Testis (tissue), 2 donors: ENCODE measurements around the gene NPHP1.

Source experiments
- POLR2A ChIP-seq: fragments of 450-650 bp; IDR thresholded peaks from one replicate; pipeline ENCODE4 v1.6.1; 2017; ENCODE audit warnings: antibody characterized with exemption, mild to moderate bottlenecking, moderate library complexity
- TF ChIP-seq, protein P1 (sequence below), 3 experiments: fragments of 450-650 bp in 2 of 3; fragments of 200-600 bp in 1 of 3; sonication (generic) in 1 of 3; IDR thresholded peaks; one replicate each; pipeline ENCODE4 v1.5.1; 2016 to 2019; ENCODE audit warnings: antibody characterized with exemption in 3 of 3, mild to moderate bottlenecking in 2 of 3, moderate library complexity in 1 of 3

DNA sequence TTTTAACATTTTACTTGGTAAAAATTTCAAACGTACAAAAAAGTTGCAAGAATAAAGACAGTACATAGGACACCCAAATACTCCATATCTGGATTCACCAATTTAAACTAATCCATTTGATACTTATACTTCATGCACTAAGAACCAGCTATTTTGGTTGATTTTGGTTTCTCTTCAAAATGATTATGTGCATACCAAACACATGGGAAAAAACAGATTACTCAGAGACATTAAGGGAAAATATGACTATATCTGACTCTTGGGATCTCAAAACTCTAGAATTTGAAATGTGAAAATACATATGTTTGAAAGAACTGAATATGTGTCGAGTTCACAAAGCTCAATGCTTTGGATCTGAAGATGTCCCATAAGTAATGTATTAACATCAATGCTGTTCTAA is 73.6 kb downstream of the NPHP1 start:
- no peak for TF ChIP-seq POLR2A
- TF ChIP-seq, protein P1, sequence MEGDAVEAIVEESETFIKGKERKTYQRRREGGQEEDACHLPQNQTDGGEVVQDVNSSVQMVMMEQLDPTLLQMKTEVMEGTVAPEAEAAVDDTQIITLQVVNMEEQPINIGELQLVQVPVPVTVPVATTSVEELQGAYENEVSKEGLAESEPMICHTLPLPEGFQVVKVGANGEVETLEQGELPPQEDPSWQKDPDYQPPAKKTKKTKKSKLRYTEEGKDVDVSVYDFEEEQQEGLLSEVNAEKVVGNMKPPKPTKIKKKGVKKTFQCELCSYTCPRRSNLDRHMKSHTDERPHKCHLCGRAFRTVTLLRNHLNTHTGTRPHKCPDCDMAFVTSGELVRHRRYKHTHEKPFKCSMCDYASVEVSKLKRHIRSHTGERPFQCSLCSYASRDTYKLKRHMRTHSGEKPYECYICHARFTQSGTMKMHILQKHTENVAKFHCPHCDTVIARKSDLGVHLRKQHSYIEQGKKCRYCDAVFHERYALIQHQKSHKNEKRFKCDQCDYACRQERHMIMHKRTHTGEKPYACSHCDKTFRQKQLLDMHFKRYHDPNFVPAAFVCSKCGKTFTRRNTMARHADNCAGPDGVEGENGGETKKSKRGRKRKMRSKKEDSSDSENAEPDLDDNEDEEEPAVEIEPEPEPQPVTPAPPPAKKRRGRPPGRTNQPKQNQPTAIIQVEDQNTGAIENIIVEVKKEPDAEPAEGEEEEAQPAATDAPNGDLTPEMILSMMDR (IDR thresholded peaks at IDR 0.05) = no peak
